Left lung (tissue), 10 donors: ENCODE results near the gene ARPC5L. TPM values are rescaled to one million over a fixed set of nuclear protein-coding genes. Genes with fewer than 3 reads are reported as not detected.

Experiments used
- ATAC-seq: fragments of 200-7000 bp; cut with Tn5 transposase; one replicate; pipeline ENCODE4 v1.9.1; 2020; ENCODE audit warnings: moderate library complexity
- DNase-seq, 4 donors: peaks; one replicate each; pipeline ENCODE4 v3.0.0-alpha.2; 2013 to 2020
- H3K27ac ChIP-seq, 2 donors: fragments of 200-600 bp; sonication (generic) in 1 of 2; one replicate each; pipeline versions ENCODE4 v1.5.0 to v1.8.0; 2020 to 2021
- H3K27me3 ChIP-seq, 2 donors: fragments of 200-600 bp; sonication (generic) in 1 of 2; one replicate each; pipeline versions ENCODE4 v1.5.0 to v1.8.0; 2020 to 2021
- H3K36me3 ChIP-seq, 2 donors: fragments of 200-600 bp; sonication (generic) in 1 of 2; one replicate each; pipeline versions ENCODE4 v1.5.0 to v1.8.0; 2020 to 2021
- H3K4me1 ChIP-seq, 2 donors: fragments of 200-600 bp; one replicate each; pipeline ENCODE4 v1.8.0; 2021
- H3K4me3 ChIP-seq, 2 donors: fragments of 200-600 bp; sonication (generic) in 1 of 2; one replicate each; pipeline versions ENCODE4 v1.5.0 to v1.8.0; 2020 to 2021; ENCODE audit warnings: mild to moderate bottlenecking in 1 of 2
- H3K9me3 ChIP-seq, 2 donors: fragments of 200-600 bp; sonication (generic) in 1 of 2; one replicate each; pipeline versions ENCODE4 v1.5.0 to v1.8.0; 2020 to 2021
- CTCF ChIP-seq, 2 donors: fragments of 200-600 bp; sonication (generic) in 1 of 2; IDR thresholded peaks; one replicate each; pipeline versions ENCODE4 v1.5.0 to v1.8.0; 2021; ENCODE audit warnings: antibody characterized with exemption in 2 of 2
- intact Hi-C, 2 donors: fragments of 100-400 bp; cut with DNase I; formaldehyde crosslinking; loops; one replicate each; pipeline versions ENCODE4 v1.11.2 to v1.14.2; 2022
- polyA plus RNA-seq, 6 donors: library from polyadenylated mRNA; unstranded; fragments of 120-200 nt; gene quantifications; one replicate each; pipeline ENCODE4 v1.2.1, GENCODE V29; 2013; ENCODE audit not compliant: insufficient read length in 6 of 6
- total RNA-seq, 2 donors: library from RNA; stranded (reverse); fragmentation: NEBNext Ultra II Directional; extraction: Animal tissue kit (Norgen Biotek cat#: 25700); gene quantifications; one replicate each; pipeline ENCODE4 v1.2.1, GENCODE V29; 2021
- donor health status: DM: no; HTN: yes; CAD: no.
- donor health status: DM: no; HTN: no; CAD: no.

ARPC5L gene
- total and polyA plus RNA-seq, 8 donors: 30.8 to 53.6 (median 36.5) TPM

GRCh38 chr9:124894741-124895170 is 32.8 kb downstream of the ARPC5L start:
- no peak for TF ChIP-seq CTCF (IDR thresholded peaks at IDR 0.05)
- intact Hi-C loops: no loop called here
- no peak overlapping the region for H3K4me3 ChIP-seq
- no peaks in the 10 kb centered on the region for H3K4me1 ChIP-seq
- no peak overlapping the region for H3K27ac ChIP-seq
- no peaks in the 10 kb centered on the region for H3K9me3 ChIP-seq
- H3K36me3 ChIP-seq: peaks cover 3 to 88% of the 10 kb centered on the region in 2 donors
- DNase-seq (peak in 1 of 4 donors; percentile 33), ATAC-seq (peak; percentile 64)
- H3K27me3 ChIP-seq: no peaks in the 10 kb centered on the region

GRCh38 chr9:124897570-124898460 is 35.9 kb downstream of the ARPC5L start:
- ATAC-seq: no peak
- no peak for TF ChIP-seq CTCF (IDR thresholded peaks at IDR 0.05)
- intact Hi-C loops: no loop called here
- Histone ChIP-seq H3K36me3 (peaks cover 3 to 74% of the 10 kb centered on the region in 2 donors), H3K27ac (no peak overlapping the region), H3K9me3 (no peaks in the 10 kb centered on the region), H3K4me1 (no peaks in the 10 kb centered on the region), H3K4me3 (no peak overlapping the region), H3K27me3 (no peaks in the 10 kb centered on the region)
- no peak for DNase-seq

- intact Hi-C loops: no loop called here
- H3K4me3 ChIP-seq: no peak overlapping the region
- no peaks in the 10 kb centered on the region for H3K27me3 ChIP-seq
- peaks cover 3 to 74% of the 10 kb centered on the region in 2 donors for H3K36me3 ChIP-seq
- H3K9me3 ChIP-seq: no peaks in the 10 kb centered on the region
- no peak overlapping the region for H3K27ac ChIP-seq
- H3K4me1 ChIP-seq: no peaks in the 10 kb centered on the region
- no peak for TF ChIP-seq CTCF (IDR thresholded peaks at IDR 0.05)
- no peak for ATAC-seq
- DNase-seq: no peak
Measured at GRCh38 chr9:124899845-124900244, 37.9 kb downstream of the ARPC5L start.

- intact Hi-C loops: no loop called here
- no peak overlapping the region for H3K4me3 ChIP-seq
- TF ChIP-seq CTCF (IDR thresholded peaks at IDR 0.05): no peak
- ATAC-seq (no peak), DNase-seq (no peak)
- H3K27ac ChIP-seq: no peak overlapping the region
- no peaks in the 10 kb centered on the region for H3K4me1 ChIP-seq
- H3K9me3 ChIP-seq: no peaks in the 10 kb centered on the region
- H3K36me3 ChIP-seq: peaks cover 0 to 96% of the 10 kb centered on the region in 2 donors
- H3K27me3 ChIP-seq: no peaks in the 10 kb centered on the region
Measured at GRCh38 chr9:124906966-124907365, 45.0 kb downstream of the ARPC5L start.

- H3K9me3 ChIP-seq: no peaks in the 10 kb centered on the region
- ATAC-seq: no peak
Measured at GRCh38 chr9:124908098-124908497, 46.2 kb downstream of the ARPC5L start.

More at GRCh38 chr9:124908098-124908497, 46.2 kb downstream of the ARPC5L start:
- Histone ChIP-seq H3K36me3 (peaks cover 0 to 97% of the 10 kb centered on the region in 2 donors), H3K27ac (no peak overlapping the region), H3K4me3 (no peak overlapping the region), H3K27me3 (no peaks in the 10 kb centered on the region), H3K4me1 (no peaks in the 10 kb centered on the region)
- intact Hi-C loops: no loop called here
- TF ChIP-seq CTCF (IDR thresholded peaks at IDR 0.05): no peak
- DNase-seq: no peak
